TTC549 (cell line): Measurements from ENCODE around the gene SUCLG2.

ENCODE experiments used
- FAIRE-seq: peaks from 2 replicates; lab custom pipeline; 2012; peaks lifted over from hg19 to GRCh38; lab: Jason Lieb, UNC

Gene SUCLG2

DNA sequence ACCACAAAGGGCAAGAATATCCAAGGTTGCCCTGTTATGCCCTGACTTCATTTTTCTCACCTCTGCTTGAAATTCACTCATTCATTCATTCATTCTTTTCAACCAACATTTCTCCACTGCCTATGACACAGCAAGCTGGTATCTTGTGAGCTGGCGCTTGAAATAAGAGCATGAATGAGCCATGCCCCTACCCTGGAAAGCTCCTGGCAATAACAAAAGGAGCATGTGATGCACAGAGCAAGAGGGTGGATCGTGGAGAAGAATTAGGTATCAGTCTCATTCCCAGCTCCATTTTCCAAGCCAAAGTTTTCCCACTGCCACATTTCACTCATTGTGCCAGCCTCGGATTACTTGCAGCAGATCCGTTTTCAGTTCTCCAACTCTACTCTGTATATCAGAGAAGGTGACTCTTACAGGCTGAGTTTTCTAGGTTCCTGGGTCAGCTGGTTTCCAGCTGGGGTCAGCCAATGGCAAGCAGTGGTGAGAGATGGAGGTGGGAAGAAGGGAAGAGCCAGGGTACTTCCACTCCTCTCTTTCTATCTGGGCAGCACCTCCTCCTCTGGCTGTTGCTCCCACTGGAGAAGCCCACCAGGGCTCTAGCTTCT, 144.8 kb downstream of the SUCLG2 start:
- FAIRE-seq = no peak

GRCh38 chr3:67507584-67507983, 146.8 kb downstream of the SUCLG2 start:
- FAIRE-seq = no peak

- FAIRE-seq = no peak
These were observed 153.7 kb downstream of the SUCLG2 start for GRCh38 chr3:67500709-67501108.

DNA sequence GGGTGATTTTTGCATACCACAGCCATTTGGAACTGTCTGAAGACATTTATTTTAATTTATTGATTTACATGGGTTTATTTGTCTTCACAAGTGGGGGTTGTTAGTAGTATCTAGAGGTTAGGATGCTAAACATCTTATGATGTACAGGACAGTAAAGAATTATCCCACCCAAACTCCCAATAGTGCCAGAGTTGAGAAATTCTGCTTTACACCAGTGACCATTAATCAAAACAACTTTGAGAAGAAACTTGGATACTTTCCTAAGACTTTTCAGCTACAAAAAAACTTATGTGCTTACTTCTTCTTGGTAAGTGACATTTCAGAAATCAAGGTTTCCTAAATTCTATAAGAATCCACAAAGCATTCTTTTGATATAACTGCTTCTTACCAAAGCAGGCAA, 156.7 kb downstream of the SUCLG2 start:
- FAIRE-seq = no peak

GRCh38 chr3:67495751-67496150, 158.7 kb downstream of the SUCLG2 start:
- FAIRE-seq = no peak

GRCh38 chr3:67493808-67494207, 160.6 kb downstream of the SUCLG2 start:
- FAIRE-seq = no peak

DNA sequence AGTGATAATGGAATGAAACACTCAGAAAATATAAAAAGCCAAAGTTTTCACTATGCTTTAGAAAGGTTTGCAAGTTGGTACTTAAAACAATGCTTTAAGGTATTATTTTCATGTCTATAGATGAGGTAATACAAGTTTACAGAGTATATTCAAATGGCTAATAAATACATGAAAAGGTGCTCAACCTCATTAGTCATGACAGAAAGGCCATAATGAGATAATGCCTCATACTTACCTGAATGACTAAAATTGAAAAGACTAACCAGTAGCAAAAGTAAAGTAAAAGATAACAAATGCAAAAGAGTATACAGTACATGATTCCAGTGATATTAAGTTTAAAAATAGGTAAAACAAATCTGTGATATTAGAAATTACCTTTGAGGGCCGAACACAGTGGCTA, 163.8 kb downstream of the SUCLG2 start:
- FAIRE-seq = no peak

GRCh38 chr3:67489816-67490215, 164.6 kb downstream of the SUCLG2 start:
- FAIRE-seq = no peak

DNA sequence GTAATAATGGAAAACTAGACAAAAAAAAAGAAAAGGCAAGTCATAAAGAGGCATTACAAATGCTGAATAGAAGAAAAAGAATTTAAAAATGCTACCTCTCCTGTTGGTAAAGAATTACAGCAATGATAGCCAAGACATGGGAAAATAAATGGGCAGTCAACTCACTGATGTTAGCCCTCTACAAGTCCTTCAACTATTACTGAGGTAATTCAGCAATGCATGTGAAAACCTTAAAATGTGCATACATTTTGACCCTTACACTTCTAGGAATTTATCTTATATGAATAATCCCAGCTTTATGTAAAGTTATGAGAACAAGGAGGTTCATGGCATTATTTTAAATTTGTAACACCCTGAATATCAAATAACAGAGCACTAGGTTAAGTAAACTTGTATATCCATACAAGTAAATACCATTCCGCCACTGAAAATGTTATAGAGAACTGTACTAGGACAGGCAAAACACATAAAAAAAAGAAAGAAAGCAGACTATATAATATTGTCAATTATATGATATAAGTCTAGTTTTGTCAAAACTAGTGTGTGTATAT, 166.8 kb downstream of the SUCLG2 start:
- no peak for FAIRE-seq

GRCh38 chr3:67486883-67487282, 167.5 kb downstream of the SUCLG2 start:
- FAIRE-seq = no peak

DNA sequence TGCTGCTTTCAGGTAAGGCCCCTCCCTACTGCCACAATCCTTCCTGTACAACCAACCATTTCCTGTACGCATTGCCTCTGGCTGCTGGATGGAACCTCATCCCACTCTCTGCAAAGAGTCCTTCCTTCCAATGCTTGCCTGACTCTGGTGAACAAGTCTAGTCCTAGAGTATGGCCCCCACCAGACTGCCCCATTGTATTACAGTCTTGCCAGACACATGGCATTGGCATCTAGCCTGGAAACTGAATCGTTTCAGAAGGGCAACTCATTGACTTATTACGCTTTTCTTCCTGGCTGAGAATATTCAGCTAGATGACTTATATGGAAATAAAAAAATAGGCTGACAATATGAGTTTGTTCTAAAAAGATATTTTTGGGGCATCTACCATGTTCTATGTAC, 170.3 kb downstream of the SUCLG2 start:
- FAIRE-seq = no peak

DNA sequence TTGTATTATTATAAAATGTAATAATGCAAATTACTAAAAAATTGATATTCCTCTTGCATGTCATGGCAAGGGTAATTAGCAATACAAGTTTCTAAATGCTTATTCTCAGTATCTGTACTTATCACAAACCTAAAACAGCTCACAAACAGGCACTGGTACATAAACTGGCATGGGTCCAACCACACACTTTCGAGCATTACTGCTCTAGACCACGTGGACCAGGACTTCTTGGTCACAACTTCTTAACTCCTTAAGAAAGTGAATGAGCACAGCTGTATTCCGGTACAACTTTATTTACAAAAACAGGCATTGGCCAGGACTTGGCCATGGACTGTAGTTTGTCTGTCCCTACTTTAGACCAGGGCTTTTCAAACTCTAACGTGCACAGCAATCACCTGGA, 173.3 kb downstream of the SUCLG2 start:
- no peak for FAIRE-seq

DNA sequence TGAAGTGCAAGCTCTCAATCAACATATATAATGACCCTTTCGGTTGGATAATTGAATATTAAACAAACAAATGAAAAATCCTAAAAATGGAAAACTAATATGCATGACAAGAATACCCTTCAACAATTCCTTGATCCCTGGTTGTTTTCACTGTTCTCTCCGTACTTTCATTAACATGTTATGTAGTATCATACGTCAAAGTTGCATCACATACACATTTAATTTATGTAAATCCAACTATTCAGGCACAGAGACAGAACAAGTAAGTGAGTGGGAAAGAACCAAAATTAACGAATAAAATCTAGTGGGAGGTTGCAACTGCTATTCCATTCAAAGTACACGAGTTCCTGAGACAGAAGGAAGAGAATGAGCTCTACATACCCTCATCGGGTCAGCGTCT, 176.0 kb downstream of the SUCLG2 start:
- no peak for FAIRE-seq

DNA sequence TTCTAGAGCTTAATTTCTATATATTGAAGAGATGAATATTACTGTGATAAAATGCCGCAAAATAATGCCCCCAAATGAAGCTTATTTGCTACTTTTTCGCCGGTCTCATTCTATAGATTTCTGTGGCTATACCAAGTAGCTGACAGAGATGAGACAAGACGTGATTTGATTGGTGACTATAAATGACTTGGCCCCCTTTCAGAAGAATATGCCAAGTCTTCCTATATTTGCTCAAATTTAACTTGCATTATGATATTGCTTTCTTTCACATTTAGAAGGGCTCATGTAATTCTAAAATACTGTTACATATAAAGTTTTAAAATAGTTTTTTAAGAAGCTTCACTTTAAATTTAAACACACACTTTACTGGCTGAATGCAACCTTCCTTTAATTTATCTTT, 180.1 kb downstream of the SUCLG2 start:
- no peak for FAIRE-seq

DNA sequence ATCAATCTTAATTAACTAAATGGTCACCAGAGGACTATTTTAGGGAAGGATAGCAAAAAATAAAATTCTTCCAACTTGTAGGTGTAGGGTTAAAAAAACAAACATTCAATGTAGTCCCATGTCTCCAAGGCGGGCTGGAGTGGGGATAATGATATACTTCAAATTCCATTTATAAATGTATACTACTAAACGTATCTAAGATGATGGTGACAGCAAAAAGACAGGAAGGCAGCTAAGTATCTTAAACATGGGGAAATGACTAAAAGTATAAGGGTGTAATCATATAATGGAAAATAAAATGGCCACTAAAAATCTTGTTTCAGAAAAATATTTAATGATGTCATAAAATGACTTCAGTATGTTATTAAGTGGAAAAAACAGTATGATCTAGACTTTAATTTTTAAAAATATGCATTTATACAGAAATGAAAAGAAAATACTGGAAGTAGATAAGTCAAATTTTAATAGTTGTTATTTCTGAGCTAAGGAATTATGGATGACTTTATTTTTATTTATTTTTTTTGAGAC, 181.7 kb downstream of the SUCLG2 start:
- no peak for FAIRE-seq

- FAIRE-seq = no peak
These were observed 184.2 kb downstream of the SUCLG2 start for GRCh38 chr3:67470207-67470606.

DNA sequence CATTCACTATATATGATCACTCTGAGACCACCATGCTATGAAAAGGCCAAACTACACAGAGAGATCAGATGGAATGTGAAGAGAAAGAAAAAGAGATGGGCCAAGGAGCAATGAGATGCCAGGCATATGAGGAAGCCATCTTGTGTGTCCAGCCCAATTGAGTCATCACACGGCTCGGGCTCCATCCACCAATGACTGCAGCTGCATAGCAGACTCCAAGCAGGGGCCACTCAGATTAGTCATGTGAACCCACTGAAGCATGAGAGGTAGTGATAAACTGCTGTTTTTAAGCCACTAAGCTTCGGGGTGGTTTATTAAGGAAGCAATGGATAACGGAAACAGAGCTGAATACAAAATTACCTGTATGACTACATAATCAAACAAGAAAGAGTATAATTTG, 185.9 kb downstream of the SUCLG2 start:
- FAIRE-seq = no peak

- FAIRE-seq = no peak
These were observed 190.8 kb downstream of the SUCLG2 start for GRCh38 chr3:67463656-67464055.

GRCh38 chr3:67462187-67462586, 192.2 kb downstream of the SUCLG2 start:
- FAIRE-seq = no peak

DNA sequence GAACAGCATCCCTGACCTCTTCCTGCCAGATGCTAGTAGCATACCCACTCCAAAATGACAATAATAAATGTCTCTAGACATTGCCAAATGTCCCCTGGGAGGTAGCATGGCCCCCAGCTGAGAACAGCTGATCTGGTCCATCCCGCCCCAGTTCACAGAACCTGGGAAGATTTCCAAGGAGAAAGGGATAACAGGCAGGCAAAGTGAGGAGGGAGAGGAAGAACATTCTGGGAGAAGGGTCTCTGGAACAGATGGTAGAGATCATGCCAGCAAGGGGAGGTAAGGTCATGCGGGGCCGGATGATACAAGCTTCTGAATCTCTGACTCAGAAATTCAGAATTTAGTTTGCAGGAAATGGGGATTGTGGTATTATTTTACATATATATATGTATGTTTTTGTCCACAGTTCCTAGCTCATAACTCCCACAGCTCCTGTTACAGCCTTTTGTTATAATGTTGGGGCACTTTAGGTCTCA, 192.7 kb downstream of the SUCLG2 start:
- no peak for FAIRE-seq

GRCh38 chr3:67460841-67461510, 193.4 kb downstream of the SUCLG2 start:
- FAIRE-seq = no peak

GRCh38 chr3:67459796-67460195, 194.6 kb downstream of the SUCLG2 start:
- no peak for FAIRE-seq

GRCh38 chr3:67458896-67459530, 195.4 kb downstream of the SUCLG2 start:
- no peak for FAIRE-seq
